Trophoblast cell (in vitro differentiated cells and primary cell): ENCODE data around the gene CCDC142.

ENCODE experiments used
- DNase-seq, 2 donors: peaks; one replicate each; pipeline ENCODE4 v3.0.0-alpha.2; 2016
- H2AFZ ChIP-seq: 2 replicates; pipeline ENCODE4 v1.6.1; 2013; ENCODE audit warnings: low read length, moderate library complexity, mild to moderate bottlenecking; ENCODE audit not compliant: insufficient read depth, poor library complexity
- H2AK5ac ChIP-seq: 2 replicates; pipeline ENCODE4 v1.6.1; 2013; ENCODE audit warnings: mild to moderate bottlenecking, low read length
- H2BK120ac ChIP-seq: 2 replicates; pipeline ENCODE4 v1.6.1; 2013; ENCODE audit warnings: low read length, mild to moderate bottlenecking, moderate library complexity; ENCODE audit not compliant: insufficient read depth, poor library complexity
- H2BK12ac ChIP-seq: 2 replicates; pipeline ENCODE4 v1.6.1; 2013; ENCODE audit warnings: mild to moderate bottlenecking, low read length, moderate library complexity
- H2BK5ac ChIP-seq: 2 replicates; pipeline ENCODE4 v1.6.1; 2013; ENCODE audit warnings: low read length, low read depth, moderate library complexity, mild to moderate bottlenecking; ENCODE audit not compliant: poor library complexity
- H3K14ac ChIP-seq: 2 replicates; pipeline ENCODE4 v1.6.1; 2013; ENCODE audit warnings: mild to moderate bottlenecking, low read length
- H3K18ac ChIP-seq: 2 replicates; pipeline ENCODE4 v1.6.1; 2013; ENCODE audit warnings: mild to moderate bottlenecking, low read length
- H3K23ac ChIP-seq: 2 replicates; pipeline ENCODE4 v1.6.1; 2013; ENCODE audit warnings: low read length
- H3K27ac ChIP-seq: 2 replicates; pipeline ENCODE4 v1.5.1; 2013; ENCODE audit warnings: low read depth, mild to moderate bottlenecking, inconsistent platforms, low read length, moderate library complexity
- H3K27me3 ChIP-seq: 2 replicates; pipeline ENCODE4 v1.6.1; 2013; ENCODE audit warnings: inconsistent platforms, mild to moderate bottlenecking, low read length, moderate library complexity; ENCODE audit not compliant: insufficient read depth
- H3K36me3 ChIP-seq, 2 experiments: 1 replicate in 1 of 2; 2 replicates in 1 of 2; pipeline ENCODE4 v1.6.1; 2013; ENCODE audit warnings: low read length in 2 of 2, mild to moderate bottlenecking in 2 of 2, moderate library complexity in 1 of 2; ENCODE audit not compliant: insufficient read depth in 2 of 2, control insufficient read depth in 1 of 2
- H3K4ac ChIP-seq: 2 replicates; pipeline ENCODE4 v1.6.1; 2013; ENCODE audit warnings: low read depth, mild to moderate bottlenecking, low read length, moderate library complexity
- H3K4me1 ChIP-seq, 2 experiments: 1 replicate in 1 of 2; 2 replicates in 1 of 2; pipeline ENCODE4 v1.6.1; 2013; ENCODE audit warnings: low read length in 2 of 2, mild to moderate bottlenecking in 2 of 2, moderate library complexity in 1 of 2; ENCODE audit not compliant: insufficient read depth in 2 of 2, control insufficient read depth in 1 of 2
- H3K4me2 ChIP-seq: 2 replicates; pipeline ENCODE4 v1.6.1; 2013; ENCODE audit warnings: inconsistent platforms, mild to moderate bottlenecking, low read length, moderate library complexity
- H3K4me3 ChIP-seq: 2 replicates; pipeline ENCODE4 v1.5.1; 2013; ENCODE audit warnings: mild to moderate bottlenecking, low read depth, low read length, inconsistent platforms
- H3K79me1 ChIP-seq: one replicate; pipeline ENCODE4 v1.6.1; 2013; ENCODE audit warnings: low read length
- H3K79me2 ChIP-seq: 2 replicates; pipeline ENCODE4 v1.6.1; 2013; ENCODE audit warnings: low read length, mild to moderate bottlenecking; ENCODE audit not compliant: control insufficient read depth, insufficient read depth, poor library complexity
- H3K9ac ChIP-seq: 2 replicates; pipeline ENCODE4 v1.6.1; 2013; ENCODE audit warnings: mild to moderate bottlenecking, low read length
- H3K9me3 ChIP-seq: 2 replicates; pipeline ENCODE4 v1.6.1; 2013; ENCODE audit warnings: low read depth, mild to moderate bottlenecking, control low read depth, inconsistent platforms, low read length; ENCODE audit not compliant: insufficient read depth
- H4K12ac ChIP-seq: 2 replicates; pipeline ENCODE4 v1.6.1; 2013; ENCODE audit warnings: low read depth, mild to moderate bottlenecking, low read length, moderate library complexity
- H4K8ac ChIP-seq: 2 replicates; pipeline ENCODE4 v1.6.1; 2013; ENCODE audit warnings: low read depth, mild to moderate bottlenecking, low read length, moderate library complexity
- H4K91ac ChIP-seq: one replicate; pipeline ENCODE4 v1.6.1; 2013; ENCODE audit warnings: low read depth, mild to moderate bottlenecking, low read length, moderate library complexity
- WGBS: extraction: QIAGEN DNeasy Blood & Tissue Kit; methylation state at CpG from one replicate; pipeline ENCODE4 v1.1.7; 2013; ENCODE audit warnings: missing lambda C conversion rate; ENCODE audit not compliant: insufficient read length, insufficient coverage; ENCODE audit errors: extremely low coverage; 5-methylcytosine and 5-hydroxymethylcytosine counted together

The CCDC142 gene

GRCh38 chr2:74458938-74459363 lies 23.8 kb downstream of the CCDC142 start:
- H4K12ac ChIP-seq, result peak overlapping the region; percentile 95
- H3K36me3 ChIP-seq, result peaks cover 34% of the 10 kb centered on the region in 2 experiments
- peak overlapping the region; percentile 91 for H4K91ac ChIP-seq
- peak overlapping the region; percentile 87 for H3K14ac ChIP-seq
- peak overlapping the region; percentile 61 for H2BK120ac ChIP-seq
- H3K9ac ChIP-seq, result peak overlapping the region; percentile 96
- no peak overlapping the region for H3K23ac ChIP-seq
- H3K4me2 ChIP-seq, result peak overlapping the region; percentile 78
- H3K79me2 ChIP-seq, result peaks cover 10% of the 10 kb centered on the region
- H2AFZ ChIP-seq, result peak overlapping the region; percentile 61
- DNase-seq, result no peak
- no CpG with 5 or more reads among the region's 10 CpGs for WGBS
- H3K18ac ChIP-seq, result peak overlapping the region; percentile 88
- peak overlapping the region; percentile 26 for H2BK12ac ChIP-seq
- peak overlapping the region; percentile 91 for H2AK5ac ChIP-seq
- peaks cover 13% of the 10 kb centered on the region for H3K79me1 ChIP-seq
- peak overlapping the region; percentile 83 for H4K8ac ChIP-seq
- peak overlapping the region; percentile 96 for H3K4ac ChIP-seq
- peak overlapping the region; percentile 51 for H2BK5ac ChIP-seq
- peaks cover 7 to 13% of the 10 kb centered on the region in 2 experiments for H3K4me1 ChIP-seq
- H3K4me3 ChIP-seq, result peak overlapping the region; percentile 80
- H3K9me3 ChIP-seq, result peaks cover 3% of the 10 kb centered on the region
- H3K27ac ChIP-seq, result peak overlapping the region; percentile 48
- no peaks in the 10 kb centered on the region for H3K27me3 ChIP-seq

- Histone ChIP-seq H3K4me3 (peak within 1 kb of the TSS; percentile 80), H2BK12ac (peak within 1 kb of the TSS; percentile 26), H4K12ac (peak within 1 kb of the TSS; percentile 95), H2BK5ac (peak within 1 kb of the TSS; percentile 84), H2BK120ac (peak within 1 kb of the TSS; percentile 67), H3K23ac (no peak within 1 kb of the TSS), H3K4me1 (peaks cover 7 to 13% of the 10 kb centered on the region in 2 experiments), H2AFZ (peak within 1 kb of the TSS; percentile 62), H3K79me2 (peaks cover 10% of the 10 kb centered on the region), H3K79me1 (peaks cover 13% of the 10 kb centered on the region), H3K4me2 (peak within 1 kb of the TSS; percentile 86), H2AK5ac (peak within 1 kb of the TSS; percentile 91), H4K8ac (peak within 1 kb of the TSS; percentile 87), H3K9me3 (peaks cover 3% of the 10 kb centered on the region), H4K91ac (peak within 1 kb of the TSS; percentile 91), H3K4ac (peak within 1 kb of the TSS; percentile 96), H3K27me3 (no peaks in the 10 kb centered on the region), H3K18ac (peak within 1 kb of the TSS; percentile 88), H3K9ac (peak within 1 kb of the TSS; percentile 96), H3K14ac (peak within 1 kb of the TSS; percentile 87), H3K27ac (peak within 1 kb of the TSS; percentile 98), H3K36me3 (peaks cover 33 to 34% of the 10 kb centered on the region in 2 experiments)
- peak; percentile 100 for DNase-seq
- no CpG with 5 or more reads among the region's 38 CpGs for whole genome bisulfite sequencing
Observed at GRCh38 chr2:74458132-74458937, 24.5 kb downstream of the CCDC142 start, which contains the start of gene WBP1. Gene WBP1 (plus strand): TSS chr2:74458438. CDS start chr2:74458603, 165 bp downstream.

GRCh38 chr2:74457549-74458131 lies 25.2 kb downstream of the CCDC142 start:
- Histone ChIP-seq H4K12ac (peak overlapping the region; percentile 80), H3K9me3 (peaks cover 3% of the 10 kb centered on the region), H3K4me1 (peaks cover 7 to 13% of the 10 kb centered on the region in 2 experiments), H3K79me1 (peaks cover 13% of the 10 kb centered on the region), H3K27ac (peak overlapping the region; percentile 98), H3K79me2 (peaks cover 10% of the 10 kb centered on the region), H3K23ac (no peak overlapping the region), H3K4me2 (peak overlapping the region; percentile 86), H3K4ac (peak overlapping the region; percentile 18), H2BK12ac (peak overlapping the region; percentile 1), H3K14ac (peak overlapping the region; percentile 87), H3K9ac (peak overlapping the region; percentile 87), H2AFZ (peak overlapping the region; percentile 62), H3K36me3 (peaks cover 26 to 29% of the 10 kb centered on the region in 2 experiments), H2AK5ac (peak overlapping the region; percentile 42), H2BK5ac (peak overlapping the region; percentile 84), H4K8ac (peak overlapping the region; percentile 87), H3K4me3 (peak overlapping the region; percentile 78), H3K27me3 (no peaks in the 10 kb centered on the region), H3K18ac (peak overlapping the region; percentile 73), H2BK120ac (peak overlapping the region; percentile 67), H4K91ac (peak overlapping the region; percentile 83)
- no CpG with 5 or more reads among the region's 46 CpGs for WGBS
- DNase-seq, result peak; percentile 67 to 73

- H2AK5ac ChIP-seq, result no peak overlapping the region
- no peaks in the 10 kb centered on the region for H3K27me3 ChIP-seq
- WGBS, result no CpG with 5 or more reads among the region's 27 CpGs
Observed at GRCh38 chr2:74457129-74457548, 25.7 kb downstream of the CCDC142 start.

More at GRCh38 chr2:74457129-74457548, 25.7 kb downstream of the CCDC142 start:
- H3K9me3 ChIP-seq, result peaks cover 3% of the 10 kb centered on the region
- peak overlapping the region; percentile 32 for H2BK5ac ChIP-seq
- H3K14ac ChIP-seq, result peak overlapping the region; percentile 76
- H3K79me1 ChIP-seq, result peaks cover 13% of the 10 kb centered on the region
- no peak overlapping the region for H3K23ac ChIP-seq
- peak overlapping the region; percentile 83 for H4K8ac ChIP-seq
- peak overlapping the region; percentile 67 for H2BK120ac ChIP-seq
- H3K27ac ChIP-seq, result peak overlapping the region; percentile 98
- peaks cover 10% of the 10 kb centered on the region for H3K79me2 ChIP-seq
- peak overlapping the region; percentile 50 for H3K9ac ChIP-seq
- peaks cover 7 to 13% of the 10 kb centered on the region in 2 experiments for H3K4me1 ChIP-seq
- H3K36me3 ChIP-seq, result peaks cover 21 to 24% of the 10 kb centered on the region in 2 experiments
- no peak for DNase-seq
- peak overlapping the region; percentile 36 for H3K18ac ChIP-seq
- peak overlapping the region; percentile 22 for H4K12ac ChIP-seq
- H3K4me2 ChIP-seq, result peak overlapping the region; percentile 86
- peak overlapping the region; percentile 28 for H2AFZ ChIP-seq
- H3K4ac ChIP-seq, result peak overlapping the region; percentile 72
- peak overlapping the region; percentile 3 for H2BK12ac ChIP-seq
- H4K91ac ChIP-seq, result peak overlapping the region; percentile 87
- H3K4me3 ChIP-seq, result peak overlapping the region; percentile 78
